22Rv1 (cell line): ENCODE results near the gene CDKN2B.

Experiments used
- CTCF ChIP-seq: fragments of 450-650 bp; IDR thresholded peaks from 2 replicates; pipeline ENCODE4 v1.5.1; 2017; ENCODE audit warnings: mild to moderate bottlenecking
- ZFX ChIP-seq: fragments of 450-650 bp; IDR thresholded peaks from 2 replicates; pipeline ENCODE4 v1.6.1; 2017; ENCODE audit warnings: antibody characterized with exemption, borderline replicate concordance

GRCh38 chr9:22031655-22032411 is 22.7 kb upstream of the CDKN2B start:
- TF ChIP-seq CTCF (no peak), ZFX (no peak)
